Anterior cingulate cortex (tissue), 58 donors: ENCODE data around the gene CCSAP.
"Not testable (repeated sequence)": the region's sequence is repeated elsewhere in the genome, so short reads cannot be mapped to it uniquely, and the experiment has no call there.

Experiments
- DNase-seq, 58 donors: peaks; one replicate each; lab custom pipeline; 2025; lab: John Stamatoyannopoulos, UW

Gene CCSAP

DNA sequence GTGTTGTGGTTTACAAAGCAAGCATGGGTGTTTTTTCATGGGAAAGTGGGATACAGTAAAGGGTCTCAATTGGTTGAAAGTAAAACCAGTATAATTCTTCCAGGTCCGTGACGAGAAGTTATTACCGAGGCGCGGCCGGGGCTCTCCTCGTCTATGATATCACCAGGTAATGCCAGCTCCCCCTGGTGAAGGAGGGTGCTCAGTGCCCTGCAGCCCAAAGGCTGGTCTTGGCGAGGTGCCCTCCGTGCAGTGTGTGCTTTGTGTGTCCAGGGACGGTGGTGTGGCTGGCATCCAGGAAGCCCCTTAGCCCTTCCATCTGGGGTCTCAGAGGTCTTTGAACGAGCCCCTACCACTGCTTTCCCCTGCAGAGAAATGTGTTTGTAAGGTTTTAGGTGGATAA lies 47.1 kb downstream of the CCSAP start:
- DNase-seq = no peak

GRCh38 chr1:229293528-229294204 lies 49.2 kb downstream of the CCSAP start:
- no peak for DNase-seq

DNA sequence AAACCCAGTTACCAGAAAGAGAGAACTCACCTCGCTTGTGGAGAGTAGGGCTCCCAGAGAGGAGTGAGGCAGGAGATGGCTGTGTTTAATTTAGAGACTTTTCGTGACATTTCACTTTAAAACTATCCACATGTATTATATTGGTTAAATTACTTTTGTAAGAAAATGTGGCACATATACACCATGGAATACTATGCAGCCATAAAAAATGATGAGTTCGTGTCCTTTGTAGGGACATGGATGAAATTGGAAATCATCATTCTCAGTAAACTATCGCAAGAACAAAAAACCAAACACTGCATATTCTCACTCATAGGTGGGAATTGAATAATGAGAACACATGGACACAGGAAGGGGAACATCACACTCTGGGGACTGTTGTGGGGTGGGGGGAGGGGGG lies 51.2 kb downstream of the CCSAP start:
- DNase-seq = not testable (repeated sequence)

GRCh38 chr1:229288516-229288915 lies 54.3 kb downstream of the CCSAP start:
- no peak for DNase-seq

DNA sequence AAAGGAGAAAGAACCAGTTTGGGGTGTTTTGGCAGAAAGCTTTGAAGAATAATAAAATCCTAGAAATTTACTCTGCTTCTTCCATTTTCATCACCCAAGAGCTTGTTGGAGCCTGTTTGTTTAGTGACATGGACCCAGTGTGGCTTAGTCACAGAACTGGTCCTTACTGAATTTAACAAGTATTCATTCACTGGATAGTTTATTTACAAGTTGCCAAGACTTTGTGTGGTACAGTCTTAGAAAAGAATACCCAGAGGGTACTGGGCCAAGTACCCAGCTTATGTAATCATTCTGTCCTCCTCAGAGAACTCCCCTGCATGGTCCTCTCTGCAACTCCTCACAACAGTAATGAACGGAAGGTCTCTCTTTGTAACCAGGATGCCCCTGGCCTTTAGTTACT lies 55.6 kb downstream of the CCSAP start:
- DNase-seq = peak in 5 of 58 donors; percentile 21 to 45 (median 25)

DNA sequence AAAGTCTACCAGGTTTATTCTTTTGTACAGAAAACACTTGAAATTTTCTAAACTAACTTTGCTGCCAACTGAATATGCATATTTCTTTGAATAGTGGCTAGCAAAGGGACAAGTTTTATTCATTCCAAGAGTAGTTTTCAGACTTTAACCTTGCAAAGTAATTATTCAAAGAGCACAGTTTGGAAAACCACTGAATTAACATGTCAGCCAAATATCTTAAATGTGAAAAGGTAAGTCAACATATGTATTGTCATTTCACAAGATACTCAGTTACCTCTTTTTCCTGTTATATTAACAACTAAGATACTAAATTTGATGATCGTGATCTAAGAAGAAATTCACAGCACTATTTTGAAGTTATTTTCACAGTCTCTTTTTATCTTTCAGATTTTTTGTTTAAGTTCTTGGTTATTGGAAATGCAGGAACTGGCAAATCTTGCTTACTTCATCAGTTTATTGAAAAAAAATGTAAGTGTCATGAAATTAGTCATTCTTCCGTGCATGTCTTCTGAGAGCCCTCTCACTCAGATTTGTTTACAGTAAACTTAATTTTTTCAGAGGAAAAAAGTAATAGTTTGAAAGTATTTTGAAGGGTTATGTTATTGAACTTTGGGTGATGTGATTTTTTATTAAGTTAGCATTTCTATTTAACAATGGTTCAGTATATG lies 56.6 kb downstream of the CCSAP start:
- DNase-seq = no peak

- DNase-seq = no peak
Observed at GRCh38 chr1:229285440-229285839, 57.4 kb downstream of the CCSAP start.

GRCh38 chr1:229284887-229285286 lies 58.0 kb downstream of the CCSAP start:
- DNase-seq = no peak

DNA sequence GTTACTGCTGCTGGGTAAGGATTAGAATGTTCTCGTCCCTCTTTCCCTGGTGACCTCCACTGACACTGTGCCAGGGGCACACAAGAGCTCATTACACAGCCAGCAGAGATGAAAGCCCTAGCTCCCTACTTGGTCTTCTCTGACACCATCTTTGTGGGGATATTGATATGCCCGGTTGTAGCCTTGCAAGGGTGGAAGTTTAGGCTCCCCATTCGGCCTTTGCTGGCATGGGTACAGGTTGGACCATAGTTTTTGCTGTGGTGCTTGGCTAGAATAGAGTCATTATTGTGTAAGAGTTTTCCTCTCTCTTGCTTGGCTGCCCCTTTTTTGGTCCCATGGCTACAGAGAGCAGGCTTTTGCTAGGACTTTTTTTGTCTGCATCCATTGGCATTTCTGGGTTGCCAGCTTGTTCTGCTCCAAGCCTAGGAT lies 59.6 kb downstream of the CCSAP start:
- DNase-seq = peak in 27 of 58 donors; percentile 16 to 78 (median 33)

GRCh38 chr1:229282295-229282823 lies 60.5 kb downstream of the CCSAP start:
- no peak for DNase-seq

DNA sequence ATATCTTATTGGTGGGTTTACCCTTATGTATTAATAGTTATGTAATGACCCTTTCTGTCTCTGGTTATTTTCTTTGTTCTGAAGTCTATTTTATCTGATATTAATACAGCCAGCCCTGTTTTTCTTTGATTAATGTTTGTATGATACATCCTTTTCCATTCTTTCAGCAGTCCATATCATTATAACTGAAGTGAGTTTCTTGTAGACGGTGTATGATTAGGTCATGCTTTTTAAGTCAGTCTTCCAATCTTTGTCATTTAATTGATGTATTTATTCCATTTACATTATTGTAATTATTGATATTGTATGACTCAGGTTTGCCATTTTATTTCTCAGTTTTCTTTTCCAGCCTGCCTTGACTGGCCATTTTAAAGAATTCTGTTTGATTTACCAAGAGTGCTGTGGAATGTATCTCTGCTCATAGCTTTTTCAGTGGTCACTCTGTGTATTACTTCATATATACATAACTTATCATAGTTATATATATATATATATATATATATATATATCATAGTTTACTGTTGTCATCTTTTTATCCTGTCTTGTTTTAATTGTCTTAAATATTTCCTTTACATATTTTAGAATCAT lies 61.4 kb downstream of the CCSAP start:
- DNase-seq = no peak

DNA sequence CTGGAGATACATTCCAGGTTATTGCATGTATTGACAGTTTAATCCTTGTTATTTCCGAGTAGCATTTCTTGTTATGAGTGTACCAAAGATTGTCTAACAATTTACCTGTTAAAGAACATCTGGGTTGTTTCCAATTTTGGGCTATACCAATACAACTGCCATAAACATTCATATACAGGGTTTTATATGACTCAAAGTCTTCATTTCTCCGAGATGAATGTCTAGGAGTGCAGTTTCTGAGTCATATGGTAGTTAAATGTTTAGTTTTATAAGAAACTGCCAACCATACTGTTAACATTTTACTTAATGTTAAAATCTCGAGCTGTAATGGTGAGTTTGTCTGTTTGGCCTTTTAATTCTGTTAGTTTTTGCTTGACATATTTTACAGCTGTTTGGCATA lies 61.9 kb downstream of the CCSAP start:
- no peak for DNase-seq

GRCh38 chr1:229280037-229280828 lies 62.6 kb downstream of the CCSAP start:
- DNase-seq = no peak

GRCh38 chr1:229279242-229279641 lies 63.6 kb downstream of the CCSAP start:
- DNase-seq = no peak

DNA sequence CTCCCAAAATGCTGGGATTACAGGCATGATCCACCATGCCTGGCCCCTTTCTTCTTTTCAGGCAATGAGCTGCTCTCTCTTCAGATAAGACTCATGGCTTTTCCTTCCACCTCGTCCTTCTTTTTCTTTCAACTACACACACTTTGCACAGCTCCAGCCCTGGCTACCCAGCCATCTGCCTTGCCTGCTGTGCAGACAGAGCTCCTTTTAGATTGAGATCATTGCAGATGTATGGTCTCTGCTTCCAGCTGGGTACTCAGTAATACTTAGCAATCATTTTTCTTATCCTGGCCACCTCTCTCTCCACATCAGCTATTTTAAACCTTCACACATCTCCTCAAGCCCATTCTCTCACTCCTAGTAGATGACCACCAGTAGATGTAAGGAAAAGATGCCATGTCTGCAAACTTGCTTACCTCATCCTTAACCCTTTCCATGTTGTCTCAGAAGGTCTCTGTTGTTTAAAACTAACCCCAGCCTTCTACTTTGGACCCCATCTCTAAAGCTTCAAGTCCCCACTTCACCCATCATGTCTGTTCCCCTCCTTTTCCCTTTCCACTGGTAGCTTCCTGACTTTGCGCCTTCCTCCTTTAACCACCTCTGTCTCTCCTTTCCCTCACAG lies 64.6 kb downstream of the CCSAP start:
- peak in 2 of 58 donors; percentile 11 to 17 for DNase-seq

DNA sequence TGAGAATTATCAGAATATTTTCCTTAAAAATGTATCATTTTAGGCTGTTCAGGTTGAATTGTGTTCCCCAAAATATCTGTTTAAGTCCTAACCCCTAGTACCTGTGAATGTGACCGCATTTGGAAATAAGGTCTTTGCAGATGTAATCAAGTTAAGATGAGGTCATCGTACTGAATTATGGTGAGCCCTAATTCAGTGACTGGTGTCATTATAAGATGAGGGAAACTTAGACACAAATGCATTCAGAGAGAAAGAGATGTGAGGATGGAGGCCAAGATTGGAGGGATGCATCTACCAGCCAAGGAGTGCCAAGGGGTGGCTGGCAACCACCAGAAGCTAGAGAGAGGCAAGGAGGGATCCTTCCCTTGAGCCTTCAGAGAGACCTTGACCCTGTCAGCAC lies 67.8 kb downstream of the CCSAP start:
- DNase-seq = no peak

GRCh38 chr1:229273507-229274232 lies 69.2 kb downstream of the CCSAP start:
- DNase-seq = no peak

DNA sequence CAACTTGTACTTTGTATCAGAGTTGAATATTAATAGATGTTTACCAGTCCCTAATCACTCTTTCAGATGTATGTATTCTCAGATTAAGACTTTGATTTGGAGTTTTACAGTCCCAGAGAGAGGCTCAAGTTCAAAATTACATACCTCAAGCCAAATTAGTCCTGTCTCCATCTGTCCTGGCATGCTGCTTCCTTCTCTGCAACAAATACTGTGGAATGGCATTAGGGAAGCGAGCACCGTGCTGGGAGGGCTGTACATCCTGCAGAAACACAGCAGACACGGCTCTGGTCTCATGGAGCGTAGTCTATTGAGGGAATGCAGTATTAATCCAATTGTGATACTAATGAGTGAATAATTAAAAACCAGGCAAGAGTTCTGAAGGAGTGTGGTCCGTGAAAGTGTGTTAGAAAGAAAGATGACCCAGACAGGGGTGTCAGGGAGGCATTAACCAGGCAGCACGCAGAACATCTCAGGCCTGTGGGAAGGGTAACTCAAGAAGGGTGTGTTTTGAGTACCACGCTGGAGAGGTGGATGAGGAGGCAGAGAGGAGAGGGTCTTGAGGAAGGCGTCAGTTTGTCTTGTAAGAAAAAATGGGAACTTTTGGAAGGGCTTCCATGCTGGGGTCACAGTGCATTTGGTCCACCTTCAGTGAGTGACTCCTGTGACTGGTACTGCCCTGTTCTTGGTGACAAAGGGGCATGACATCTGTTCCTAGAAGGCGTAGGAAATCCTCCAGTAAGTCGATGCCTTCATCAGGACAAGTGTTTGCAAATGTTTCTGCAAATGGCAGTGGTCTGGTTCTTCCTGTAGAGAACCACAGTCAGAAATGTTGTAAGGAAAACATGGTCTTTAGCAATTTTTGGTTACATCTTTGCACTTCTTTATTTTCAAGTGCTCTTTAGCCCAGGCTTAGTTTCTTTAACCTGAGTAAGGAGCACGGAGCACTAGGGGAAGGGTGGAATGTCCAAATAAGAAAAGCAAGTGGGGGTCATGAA lies 70.4 kb downstream of the CCSAP start:
- DNase-seq = peak in 2 of 58 donors; percentile 13 to 21
